T-helper 9 cell (primary cell): Measurements from ENCODE around the gene BORCS5.

Source experiments
- DNase-seq: peaks from one replicate; pipeline ENCODE4 v3.0.0-alpha.2; 2020

Gene BORCS5

DNA sequence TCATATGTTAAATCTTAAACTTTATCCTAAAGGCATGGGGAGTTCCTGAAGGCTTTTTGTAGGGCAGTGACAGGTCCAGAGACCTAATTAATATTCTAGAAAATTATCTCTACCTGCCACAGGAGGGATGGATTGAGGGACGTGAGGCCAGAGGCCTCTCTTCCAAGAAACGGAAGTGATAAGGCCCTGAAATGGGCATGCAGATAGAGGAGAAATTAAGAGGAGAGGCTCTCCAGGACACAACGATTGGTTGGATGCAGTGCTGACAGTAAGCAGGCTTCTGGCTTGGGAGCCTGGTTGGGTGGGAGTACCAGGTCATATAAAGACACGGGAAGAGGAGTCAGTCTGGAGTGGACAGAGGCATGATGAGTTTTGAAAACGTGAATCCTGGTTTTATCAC, 3.1 kb upstream of the BORCS5 start:
- no peak for DNase-seq

DNA sequence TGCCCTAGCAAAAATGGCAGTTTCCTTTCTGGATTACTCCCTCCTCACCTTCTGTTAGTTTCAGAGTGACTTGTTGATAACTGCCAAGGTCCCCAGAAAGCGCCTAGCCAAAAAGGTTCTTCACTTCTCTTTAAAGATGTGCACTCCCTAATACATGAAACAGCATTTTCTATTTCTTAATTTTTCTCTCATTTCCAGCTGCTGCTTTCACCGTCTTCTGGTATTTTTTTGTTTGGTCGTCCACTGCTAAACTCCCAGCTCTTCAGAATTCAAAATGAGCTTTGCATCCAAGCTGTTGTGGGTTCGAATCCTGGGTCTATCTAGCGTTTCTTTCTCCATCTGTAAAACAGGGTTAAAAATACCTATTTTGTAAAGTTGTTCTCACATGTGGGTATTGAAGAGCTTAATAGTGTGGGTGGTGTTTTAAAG, 397 bp upstream of the BORCS5 start:
- DNase-seq, result no peak

GRCh38 chr12:12357719-12358461, 1.0 kb downstream of the BORCS5 start:
- no peak for DNase-seq

- no peak for DNase-seq
Measured at GRCh38 chr12:12358528-12358927, 1.6 kb downstream of the BORCS5 start.

- no peak for DNase-seq
Measured at GRCh38 chr12:12364787-12365445, 8.0 kb downstream of the BORCS5 start.

- no peak for DNase-seq
Measured at GRCh38 chr12:12365446-12365802, 8.5 kb downstream of the BORCS5 start.

DNA sequence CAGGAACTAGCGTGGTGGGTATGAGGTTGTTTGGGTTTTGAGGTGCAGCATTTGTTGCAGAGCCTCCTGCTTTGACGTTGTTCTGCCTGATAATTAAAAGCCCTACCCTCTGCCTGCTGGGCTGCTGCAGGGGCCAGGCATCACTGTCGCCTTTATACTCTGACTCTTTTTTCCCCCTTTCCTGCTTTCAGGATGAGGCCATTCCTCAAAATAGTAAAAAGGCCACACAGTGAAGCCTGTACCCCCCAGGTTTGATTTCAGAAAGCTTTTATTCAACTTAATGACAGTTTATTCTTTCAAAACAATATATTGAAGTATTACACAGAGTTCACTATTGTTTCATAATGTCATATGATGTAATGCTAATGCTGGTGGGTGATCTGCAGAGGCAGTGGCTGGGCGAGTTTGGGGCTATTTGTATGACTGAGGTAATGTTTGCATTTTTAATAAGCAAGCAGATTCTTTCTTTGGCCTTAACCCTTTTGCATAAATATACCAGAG, 9.1 kb downstream of the BORCS5 start:
- DNase-seq, result no peak

- no peak for DNase-seq
Measured at GRCh38 chr12:12366701-12367481, 10.0 kb downstream of the BORCS5 start.

- no peak for DNase-seq
Measured at GRCh38 chr12:12367482-12367998, 10.7 kb downstream of the BORCS5 start.

DNA sequence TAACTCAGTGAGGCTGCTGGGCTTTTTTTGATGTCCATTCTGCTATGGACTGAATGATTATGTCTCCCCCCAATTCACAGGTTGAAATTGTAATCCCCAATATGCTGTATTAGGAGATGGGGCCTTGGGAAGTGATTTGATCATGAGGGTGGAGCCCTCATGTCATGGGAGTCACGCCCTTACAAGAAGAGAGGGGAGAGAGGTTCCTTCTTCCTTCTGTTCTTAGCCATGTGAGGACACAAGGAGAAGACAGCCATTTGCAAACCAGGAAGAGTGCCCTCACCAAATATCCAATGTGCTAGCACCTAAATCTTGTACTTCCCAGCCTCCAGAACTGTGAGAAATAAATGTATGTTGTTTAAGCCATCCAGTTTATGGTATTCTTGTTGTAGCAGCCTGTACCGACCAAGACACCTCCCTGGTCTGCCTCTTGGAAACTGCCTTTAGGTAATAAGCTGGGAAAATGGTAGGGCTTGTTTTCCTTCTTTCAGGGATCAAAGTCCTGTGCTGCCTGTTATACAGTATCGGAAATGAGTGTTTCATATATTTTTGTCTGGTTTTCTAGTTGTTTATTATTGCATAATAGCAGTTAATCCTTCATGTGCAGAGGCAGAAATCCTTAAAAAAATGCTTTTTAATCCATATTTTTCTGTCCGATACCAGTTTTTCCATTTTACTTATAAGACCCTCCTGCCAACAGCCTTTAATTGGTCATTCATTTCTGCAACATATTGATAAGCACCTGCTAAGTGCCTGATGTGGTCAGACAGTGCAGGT, 16.3 kb downstream of the BORCS5 start:
- DNase-seq, result no peak

GRCh38 chr12:12376646-12377448, 20.0 kb downstream of the BORCS5 start:
- no peak for DNase-seq

DNA sequence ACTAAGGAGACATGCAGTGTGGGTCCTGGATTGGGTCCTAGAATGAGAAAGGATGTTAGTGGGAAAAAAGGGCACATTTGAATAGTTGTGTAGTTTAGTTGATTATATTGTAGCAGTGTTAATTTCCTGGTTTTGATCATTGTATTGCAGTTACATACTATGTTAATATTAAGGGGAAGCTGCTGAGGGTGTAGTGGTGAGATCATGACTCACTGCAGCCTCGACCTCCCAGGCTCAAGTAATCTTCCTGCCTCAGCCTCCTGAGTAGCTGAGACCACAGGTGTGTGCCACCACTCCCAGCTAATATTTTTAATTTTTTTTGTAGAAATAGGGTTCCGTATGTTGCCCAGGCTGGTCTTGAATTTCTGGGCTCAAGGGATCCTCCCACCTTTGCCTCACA, 21.7 kb downstream of the BORCS5 start:
- DNase-seq, result no peak

- peak; percentile 32 for DNase-seq
Measured at GRCh38 chr12:12379831-12380730, 23.2 kb downstream of the BORCS5 start.

DNA sequence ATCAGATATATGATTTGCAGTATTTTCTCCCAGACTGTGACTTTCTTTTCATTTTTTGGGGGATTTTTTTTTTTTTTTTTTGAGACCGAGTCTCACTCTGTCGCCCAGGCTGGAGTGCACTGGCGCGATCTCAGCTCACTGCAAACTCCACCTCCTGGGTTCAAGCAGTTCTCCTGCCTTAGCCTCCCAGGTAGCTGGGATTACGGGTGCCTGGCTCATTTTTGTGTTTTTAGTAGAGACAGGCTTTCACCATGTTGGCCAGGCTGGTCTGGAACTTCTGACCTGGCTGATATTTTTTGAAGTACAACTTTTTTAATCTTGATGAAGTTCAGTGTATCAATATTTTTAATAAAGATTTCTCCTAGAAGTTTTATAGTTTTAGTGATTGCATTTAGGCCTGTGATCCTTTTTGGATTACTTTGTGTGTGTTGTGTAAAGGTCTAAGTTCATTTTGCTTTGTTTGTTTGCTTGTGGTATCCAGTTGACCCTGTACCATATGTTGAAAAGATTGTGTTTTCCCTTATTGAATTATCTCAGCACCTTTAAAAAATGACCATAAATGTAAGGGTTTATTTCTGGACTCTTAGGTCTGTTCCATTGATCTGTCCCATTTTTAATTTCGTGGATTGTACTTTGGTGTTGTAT, 24.2 kb downstream of the BORCS5 start:
- DNase-seq, result no peak

GRCh38 chr12:12381982-12382381, 25.1 kb downstream of the BORCS5 start:
- DNase-seq, result no peak

DNA sequence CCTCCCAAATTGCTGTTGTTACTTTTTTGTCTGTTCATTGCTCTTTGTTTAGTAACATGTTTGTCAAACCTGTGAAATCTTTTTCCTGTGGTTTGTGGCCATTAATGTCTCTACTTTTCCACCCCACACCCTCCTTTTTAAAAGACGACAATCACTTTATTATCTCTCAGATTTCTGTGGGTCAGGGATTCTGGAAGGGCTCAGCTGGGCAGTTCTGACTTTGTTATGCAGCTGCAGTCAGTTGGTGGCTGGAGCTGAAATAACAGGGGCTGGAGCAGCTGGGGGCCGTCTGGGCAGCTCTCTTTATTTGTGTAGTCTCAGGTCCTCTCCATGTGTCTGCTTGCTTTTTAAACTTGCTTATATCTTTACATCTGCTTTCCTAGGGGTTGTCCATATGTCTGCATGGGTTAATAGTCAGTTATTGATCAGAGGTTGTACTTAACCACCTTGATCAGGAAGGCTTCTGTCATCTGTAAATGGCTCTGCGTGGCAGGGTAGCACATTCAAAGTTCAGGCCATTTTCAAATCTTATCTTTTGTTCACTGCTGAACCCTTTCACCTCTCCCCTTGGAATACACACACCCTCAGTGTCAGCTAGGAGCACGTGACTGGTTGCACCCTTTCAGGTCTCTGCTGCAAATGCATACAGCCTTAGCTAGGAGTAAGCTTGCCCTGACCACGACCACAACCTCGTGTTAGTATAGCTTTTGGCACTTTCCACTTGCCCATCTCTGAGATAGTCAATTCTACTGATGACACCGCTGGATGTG, 27.9 kb downstream of the BORCS5 start:
- no peak for DNase-seq

- DNase-seq, result no peak
Measured at GRCh38 chr12:12387501-12387900, 30.6 kb downstream of the BORCS5 start.

DNA sequence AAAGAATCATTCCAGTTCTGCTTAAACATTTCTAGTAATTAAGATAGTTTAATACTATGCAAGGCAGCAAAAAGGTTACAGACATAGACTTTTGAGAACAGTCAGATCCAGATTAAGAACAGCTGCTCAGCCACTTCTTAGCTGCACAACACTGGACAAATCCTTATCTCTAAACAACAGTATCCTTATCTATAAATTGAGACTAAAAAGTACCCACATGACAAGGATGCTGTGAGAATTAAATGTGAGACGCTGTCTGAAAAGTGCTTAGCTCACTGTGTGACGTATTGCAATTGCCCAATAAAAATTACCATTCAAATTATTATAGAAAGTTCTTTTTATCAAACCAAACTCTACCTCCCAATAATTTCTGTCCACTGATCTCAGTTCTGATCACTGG, 35.5 kb downstream of the BORCS5 start:
- DNase-seq, result no peak

GRCh38 chr12:12393171-12393570, 36.3 kb downstream of the BORCS5 start:
- no peak for DNase-seq
